ENCODE data around the gene PDAP1.

GRCh38 chr7:99406557-99406956, 1.8 kb downstream of the PDAP1 start:
- TF ChIP-seq CTCF (IDR thresholded peaks at IDR 0.05; ENCODE audit: low read depth, low read length) (no peak), POLR2A (IDR thresholded peaks at IDR 0.05; ENCODE audit: extremely low read depth, insufficient read length) (no peak), MYC (IDR thresholded peaks at IDR 0.05; ENCODE audit: low read depth, low read length) (no peak), MAX (IDR thresholded peaks at IDR 0.05; ENCODE audit: low read depth, low read length) (no peak)
